Measurements from ENCODE around the gene EMILIN2. TPM values are rescaled to one million over a fixed set of nuclear protein-coding genes. Genes with fewer than 3 reads are reported as not detected.
A peak's percentile ranks its signal among the peaks of the same experiment; 100 is the strongest.

Gene EMILIN2
- total RNA-seq, 1 donor from 2014 or later = 8.7 TPM

DNA sequence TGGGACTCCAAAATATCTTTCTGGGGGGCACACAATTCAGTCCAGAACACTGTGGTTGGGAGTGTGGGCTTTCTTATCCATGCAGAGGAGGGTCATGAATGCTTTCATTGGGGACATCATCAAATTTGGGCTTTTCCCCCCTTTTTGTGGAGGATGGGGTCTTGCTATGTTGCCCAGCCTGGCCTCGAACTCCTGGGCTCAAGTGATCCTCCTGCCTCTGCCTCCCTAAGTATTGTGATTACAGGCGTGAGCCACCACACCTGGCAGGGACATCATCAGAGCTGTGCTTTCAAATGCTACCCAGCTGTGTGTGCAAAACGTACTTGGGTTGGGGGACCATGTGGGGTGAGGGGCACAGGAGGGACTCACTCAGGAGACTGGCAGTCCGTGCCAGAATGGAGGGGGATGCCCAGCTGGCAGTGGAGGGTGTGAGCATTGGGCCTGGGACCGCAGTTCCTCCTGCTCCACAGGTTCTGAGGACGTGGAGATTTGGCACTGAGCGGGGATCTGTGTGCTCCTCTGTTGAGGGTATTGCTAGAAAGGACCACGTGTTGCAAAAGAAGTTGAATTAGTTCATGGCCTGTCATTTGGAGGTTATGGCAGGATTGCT is 24.4 kb downstream of the EMILIN2 start:
- Mint-ChIP-seq H3K9me3 (ENCODE audit: low read depth) (peaks cover 8% of the 10 kb centered on the region), H3K27ac (peak overlapping the region; percentile 42), H3K4me1 (ENCODE audit: low read depth) (peaks cover 5% of the 10 kb centered on the region), H3K36me3 (ENCODE audit: insufficient read depth) (peaks cover 3% of the 10 kb centered on the region), H3K27me3 (peaks cover 4% of the 10 kb centered on the region), H3K4me3 (ENCODE audit: low read depth) (no peak overlapping the region)
- no peak for DNase-seq (ENCODE audit: low spot score, unreplicated experiment)
- TF ChIP-seq, protein P1, sequence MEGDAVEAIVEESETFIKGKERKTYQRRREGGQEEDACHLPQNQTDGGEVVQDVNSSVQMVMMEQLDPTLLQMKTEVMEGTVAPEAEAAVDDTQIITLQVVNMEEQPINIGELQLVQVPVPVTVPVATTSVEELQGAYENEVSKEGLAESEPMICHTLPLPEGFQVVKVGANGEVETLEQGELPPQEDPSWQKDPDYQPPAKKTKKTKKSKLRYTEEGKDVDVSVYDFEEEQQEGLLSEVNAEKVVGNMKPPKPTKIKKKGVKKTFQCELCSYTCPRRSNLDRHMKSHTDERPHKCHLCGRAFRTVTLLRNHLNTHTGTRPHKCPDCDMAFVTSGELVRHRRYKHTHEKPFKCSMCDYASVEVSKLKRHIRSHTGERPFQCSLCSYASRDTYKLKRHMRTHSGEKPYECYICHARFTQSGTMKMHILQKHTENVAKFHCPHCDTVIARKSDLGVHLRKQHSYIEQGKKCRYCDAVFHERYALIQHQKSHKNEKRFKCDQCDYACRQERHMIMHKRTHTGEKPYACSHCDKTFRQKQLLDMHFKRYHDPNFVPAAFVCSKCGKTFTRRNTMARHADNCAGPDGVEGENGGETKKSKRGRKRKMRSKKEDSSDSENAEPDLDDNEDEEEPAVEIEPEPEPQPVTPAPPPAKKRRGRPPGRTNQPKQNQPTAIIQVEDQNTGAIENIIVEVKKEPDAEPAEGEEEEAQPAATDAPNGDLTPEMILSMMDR (IDR thresholded peaks at IDR 0.05; ENCODE audit: unreplicated experiment) = no peak

DNA sequence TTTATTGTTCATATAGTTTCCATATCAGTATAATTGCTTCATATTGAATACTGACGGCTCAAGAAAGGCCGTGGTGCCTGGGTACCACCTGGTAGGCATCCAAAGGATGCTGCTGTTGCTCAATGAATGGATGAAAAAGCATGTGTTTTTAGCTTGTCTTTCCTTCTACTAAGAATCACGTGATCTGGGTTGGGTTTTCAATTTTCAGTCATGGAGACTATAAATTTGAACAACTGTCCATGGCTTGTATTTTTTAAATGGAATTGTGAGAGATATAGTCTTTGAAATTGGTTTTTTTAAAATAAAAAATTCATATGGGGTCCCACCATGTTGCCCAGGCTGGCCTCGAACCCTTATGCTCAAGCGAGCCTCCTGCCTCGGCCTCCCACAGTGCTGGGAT is 25.3 kb downstream of the EMILIN2 start:
- no peaks in the 10 kb centered on the region for H3K36me3 Mint-ChIP-seq (ENCODE audit: insufficient read depth)
- DNase-seq (ENCODE audit: low spot score, unreplicated experiment) = no peak
- TF ChIP-seq, protein P1 (IDR thresholded peaks at IDR 0.05; ENCODE audit: unreplicated experiment) = no peak
- H3K4me1 Mint-ChIP-seq (ENCODE audit: low read depth) = peaks cover 9% of the 10 kb centered on the region
- H3K4me3 Mint-ChIP-seq (ENCODE audit: low read depth) = no peak overlapping the region
- peaks cover 4% of the 10 kb centered on the region for H3K27me3 Mint-ChIP-seq
- H3K27ac Mint-ChIP-seq = no peak overlapping the region
- no peaks in the 10 kb centered on the region for H3K9me3 Mint-ChIP-seq (ENCODE audit: low read depth)

DNA sequence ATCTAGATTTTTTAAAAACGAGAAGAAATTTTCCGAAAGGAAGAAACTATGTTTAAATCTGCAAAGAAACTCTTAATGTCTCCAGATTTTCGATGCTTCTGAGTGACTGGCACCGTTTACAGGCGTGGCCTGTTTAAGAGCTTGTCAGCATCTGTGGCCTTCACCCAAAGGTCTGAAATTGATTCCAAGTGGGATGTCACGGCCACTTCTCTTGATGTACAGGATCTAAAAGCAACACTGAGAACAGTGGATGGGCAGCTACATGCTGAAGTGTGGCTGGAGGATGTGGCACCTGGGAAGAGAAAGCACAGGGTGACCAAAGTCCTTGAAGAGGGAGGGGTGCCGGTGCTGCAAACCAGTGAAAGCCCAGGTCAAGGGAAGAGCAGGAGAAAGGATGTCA is 28.0 kb downstream of the EMILIN2 start:
- H3K4me1 Mint-ChIP-seq (ENCODE audit: low read depth) = peaks cover 4% of the 10 kb centered on the region
- H3K27ac Mint-ChIP-seq = no peak overlapping the region
- DNase-seq (ENCODE audit: low spot score, unreplicated experiment) = no peak
- no peak overlapping the region for H3K4me3 Mint-ChIP-seq (ENCODE audit: low read depth)
- H3K27me3 Mint-ChIP-seq = peaks cover 7% of the 10 kb centered on the region
- TF ChIP-seq, protein P1 (IDR thresholded peaks at IDR 0.05; ENCODE audit: unreplicated experiment) = no peak
- no peaks in the 10 kb centered on the region for H3K36me3 Mint-ChIP-seq (ENCODE audit: insufficient read depth)
- H3K9me3 Mint-ChIP-seq (ENCODE audit: low read depth) = no peaks in the 10 kb centered on the region

DNA sequence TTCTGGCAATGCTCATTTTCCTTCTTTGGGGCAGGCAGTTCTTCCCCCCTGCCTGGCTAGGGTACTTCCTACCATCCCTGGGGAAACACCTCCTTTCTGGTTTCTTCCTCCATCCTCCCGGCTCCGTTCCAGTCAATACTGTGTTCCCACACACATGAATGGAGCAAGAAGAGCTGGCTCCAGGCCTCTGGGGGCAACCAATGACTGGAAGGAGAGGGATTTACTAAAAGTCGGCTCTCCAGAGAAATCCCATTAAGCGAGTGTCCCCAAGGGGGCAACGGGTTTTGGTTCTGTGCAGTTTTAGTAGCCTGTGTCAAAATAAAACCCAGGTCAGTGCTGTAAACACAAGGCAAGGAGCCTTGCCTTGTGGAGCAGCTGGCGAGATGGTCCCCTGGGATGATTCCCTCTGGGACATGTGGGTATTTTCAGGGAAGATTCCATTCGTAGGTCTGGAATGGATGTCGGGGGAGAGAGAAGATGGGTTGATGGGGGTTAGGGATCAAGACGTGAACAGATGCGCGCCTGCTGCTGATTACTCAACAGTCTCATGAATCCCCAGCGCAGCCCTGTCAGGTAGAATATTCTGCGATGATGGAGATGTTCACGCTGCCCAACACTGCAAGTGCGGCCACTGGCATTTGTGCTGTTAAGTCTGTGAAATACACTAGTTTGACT is 32.0 kb downstream of the EMILIN2 start:
- Mint-ChIP-seq H3K9me3 (ENCODE audit: low read depth) (no peaks in the 10 kb centered on the region), H3K27me3 (peaks cover 7% of the 10 kb centered on the region), H3K36me3 (ENCODE audit: insufficient read depth) (no peaks in the 10 kb centered on the region), H3K4me3 (ENCODE audit: low read depth) (no peak overlapping the region), H3K4me1 (ENCODE audit: low read depth) (peaks cover 4% of the 10 kb centered on the region), H3K27ac (no peak overlapping the region)
- no peak for DNase-seq (ENCODE audit: low spot score, unreplicated experiment)
- TF ChIP-seq, protein P1 (IDR thresholded peaks at IDR 0.05; ENCODE audit: unreplicated experiment) = no peak

DNA sequence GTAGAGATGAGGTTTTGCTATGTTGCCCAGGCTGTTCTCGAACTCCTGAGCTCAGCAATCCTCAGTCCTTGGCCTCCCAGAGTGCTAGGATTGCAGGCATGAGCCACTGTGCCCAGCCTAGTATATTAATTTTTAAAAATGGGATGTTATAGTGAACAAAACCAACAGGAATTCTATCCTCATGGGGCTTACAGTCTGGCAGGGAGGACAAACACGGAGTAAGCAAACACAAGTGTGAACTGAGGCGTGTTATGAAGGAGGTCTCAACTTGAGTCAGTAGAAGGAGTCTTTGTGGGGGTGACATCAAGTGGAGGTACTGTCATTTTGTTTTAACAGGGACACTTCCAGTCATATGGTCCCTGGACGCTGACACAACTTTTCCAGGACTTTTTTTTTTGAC is 33.1 kb downstream of the EMILIN2 start:
- peaks cover 6% of the 10 kb centered on the region for H3K27me3 Mint-ChIP-seq
- no peak for DNase-seq (ENCODE audit: low spot score, unreplicated experiment)
- H3K4me3 Mint-ChIP-seq (ENCODE audit: low read depth) = no peak overlapping the region
- peaks cover 4% of the 10 kb centered on the region for H3K4me1 Mint-ChIP-seq (ENCODE audit: low read depth)
- H3K9me3 Mint-ChIP-seq (ENCODE audit: low read depth) = no peaks in the 10 kb centered on the region
- TF ChIP-seq, protein P1 (IDR thresholded peaks at IDR 0.05; ENCODE audit: unreplicated experiment) = no peak
- H3K27ac Mint-ChIP-seq = no peak overlapping the region
- H3K36me3 Mint-ChIP-seq (ENCODE audit: insufficient read depth) = no peaks in the 10 kb centered on the region
